ENCODE measurements around the gene FOXD2. TPM values are rescaled to one million over a fixed set of nuclear protein-coding genes. Genes with fewer than 3 reads are reported as not detected.
"Not testable (repeated sequence)": the region's sequence is repeated elsewhere in the genome, so short reads cannot be mapped to it uniquely, and the experiment has no call there.

The FOXD2 gene
- polyA plus RNA-seq, 3 donors, result 6.6 to 9.2 (median 8.0) TPM

GRCh38 chr1:47438165-47439016 is 547 bp downstream of the FOXD2 start:
- no peak for DNase-seq

DNA sequence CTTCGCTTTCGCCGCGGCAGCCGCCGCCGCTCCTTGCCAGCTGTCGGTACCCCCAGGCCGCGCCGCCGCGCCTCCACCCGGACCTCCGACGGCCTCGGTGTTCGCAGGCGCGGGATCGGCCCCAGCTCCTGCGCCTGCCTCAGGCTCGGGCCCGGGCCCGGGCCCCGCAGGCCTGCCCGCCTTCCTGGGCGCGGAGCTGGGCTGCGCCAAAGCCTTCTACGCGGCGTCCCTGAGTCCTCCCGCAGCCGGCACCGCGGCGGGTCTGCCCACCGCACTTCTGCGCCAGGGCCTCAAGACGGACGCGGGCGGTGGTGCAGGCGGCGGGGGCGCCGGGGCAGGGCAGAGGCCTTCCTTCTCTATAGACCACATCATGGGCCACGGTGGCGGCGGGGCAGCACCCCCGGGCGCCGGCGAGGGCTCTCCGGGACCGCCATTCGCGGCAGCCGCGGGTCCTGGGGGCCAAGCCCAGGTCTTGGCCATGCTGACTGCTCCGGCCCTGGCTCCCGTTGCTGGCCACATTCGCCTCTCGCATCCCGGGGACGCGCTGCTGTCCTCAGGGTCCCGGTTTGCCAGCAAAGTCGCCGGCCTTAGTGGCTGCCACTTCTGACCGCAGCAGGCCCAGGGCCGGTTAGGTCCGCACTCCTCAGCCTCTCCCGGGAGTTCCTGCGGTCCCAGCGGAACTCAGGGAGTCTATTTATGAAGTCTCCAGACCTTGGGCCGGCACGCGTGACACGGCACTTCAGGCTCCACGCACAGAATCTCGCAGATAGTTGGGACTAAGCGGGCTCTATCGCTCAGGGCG is 1.4 kb downstream of the FOXD2 start:
- no peak for DNase-seq

DNA sequence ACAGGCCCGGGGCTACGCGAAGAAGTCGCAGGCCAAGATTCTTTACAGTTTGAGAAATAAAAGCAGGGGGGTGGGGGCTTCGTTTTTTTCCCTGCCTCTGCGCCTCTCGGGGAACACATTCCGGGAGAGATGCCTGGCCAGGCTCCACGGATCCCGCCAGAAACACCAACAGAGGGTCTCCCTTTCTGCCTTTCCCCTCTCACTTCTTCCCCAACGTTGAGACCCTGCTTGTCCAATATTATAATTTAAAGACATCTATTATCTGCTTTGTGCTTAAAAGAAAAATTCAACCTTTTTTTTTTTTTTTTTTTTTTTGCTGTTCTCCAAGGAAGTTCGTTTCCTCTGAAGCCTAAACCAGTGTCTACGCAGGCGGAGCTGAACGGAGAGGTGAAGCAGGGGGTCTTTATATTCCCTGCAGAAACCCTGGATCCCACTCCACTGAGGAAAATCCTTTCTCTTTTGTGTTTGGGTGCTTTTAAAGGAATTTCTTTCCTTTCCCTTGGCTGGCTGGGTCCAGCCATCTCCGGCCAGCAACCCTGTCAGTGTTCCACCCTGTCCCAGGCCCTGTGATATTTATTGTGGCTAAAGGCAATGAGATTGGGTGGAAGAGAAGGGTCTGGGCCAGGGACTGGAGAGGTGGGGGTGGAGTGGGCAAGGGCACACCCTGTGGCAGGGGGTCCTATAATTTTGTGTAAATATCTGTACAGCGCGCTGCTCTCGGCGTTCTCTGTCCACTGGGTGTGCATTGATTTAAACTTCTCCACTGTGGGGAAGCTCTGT is 2.2 kb downstream of the FOXD2 start:
- DNase-seq, result no peak

DNA sequence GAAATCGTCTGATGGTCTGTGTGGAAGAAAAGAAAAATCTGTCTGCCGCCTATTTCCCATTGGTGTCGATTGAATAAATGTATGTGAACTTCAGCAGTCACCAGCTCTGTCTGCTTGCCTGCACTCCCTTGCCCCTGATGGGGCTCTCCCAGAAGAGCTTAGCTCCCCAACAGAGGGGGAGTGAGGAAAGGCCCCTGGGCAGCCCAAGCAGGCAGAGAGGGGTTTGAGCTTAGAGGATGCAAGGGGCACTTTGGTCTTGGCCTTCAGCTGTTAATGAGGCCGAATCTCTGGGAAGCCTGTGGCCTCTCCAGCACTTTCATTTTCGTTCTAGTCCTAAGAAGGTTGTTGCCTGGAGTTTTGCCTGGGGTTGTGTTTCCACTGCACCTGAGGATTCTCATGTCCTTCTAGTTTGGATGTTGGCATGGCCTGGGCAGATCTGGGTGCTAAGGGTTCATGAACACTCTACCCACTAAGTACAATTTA is 2.8 kb downstream of the FOXD2 start:
- no peak for DNase-seq

DNA sequence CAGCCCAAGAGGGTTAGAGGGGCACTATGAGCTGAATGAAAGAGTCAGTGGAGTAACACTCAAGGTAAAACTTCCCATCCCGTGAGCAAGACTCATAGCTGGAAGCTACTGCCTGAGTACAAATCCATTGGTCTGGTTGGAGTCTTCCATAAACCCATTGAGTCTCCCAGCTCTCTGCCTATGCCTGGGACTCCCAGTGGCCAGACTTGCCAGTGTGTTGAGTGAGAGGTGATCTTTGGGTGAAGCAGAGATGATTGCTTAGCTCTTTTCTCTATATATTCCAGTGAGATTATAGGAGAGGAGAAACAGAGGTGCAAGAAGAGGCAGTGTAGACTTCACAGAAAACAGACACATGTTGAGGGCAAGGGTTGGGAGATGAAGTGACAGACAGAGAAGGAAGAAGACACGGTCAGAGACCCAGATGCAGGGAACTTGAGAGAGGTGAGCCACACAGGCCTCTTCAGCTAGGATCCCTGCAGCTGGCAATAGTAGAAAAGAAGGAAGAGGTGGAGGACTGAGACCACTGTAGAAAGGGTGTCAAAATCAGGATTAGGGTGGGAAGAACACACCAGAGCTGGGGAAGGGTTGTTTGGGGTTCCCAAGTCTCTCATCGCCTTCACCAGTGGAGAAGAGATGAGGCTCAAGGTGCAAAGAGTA is 3.7 kb downstream of the FOXD2 start:
- DNase-seq, result no peak

- DNase-seq, result no peak
Observed at GRCh38 chr1:47442202-47442601, 4.4 kb downstream of the FOXD2 start.

DNA sequence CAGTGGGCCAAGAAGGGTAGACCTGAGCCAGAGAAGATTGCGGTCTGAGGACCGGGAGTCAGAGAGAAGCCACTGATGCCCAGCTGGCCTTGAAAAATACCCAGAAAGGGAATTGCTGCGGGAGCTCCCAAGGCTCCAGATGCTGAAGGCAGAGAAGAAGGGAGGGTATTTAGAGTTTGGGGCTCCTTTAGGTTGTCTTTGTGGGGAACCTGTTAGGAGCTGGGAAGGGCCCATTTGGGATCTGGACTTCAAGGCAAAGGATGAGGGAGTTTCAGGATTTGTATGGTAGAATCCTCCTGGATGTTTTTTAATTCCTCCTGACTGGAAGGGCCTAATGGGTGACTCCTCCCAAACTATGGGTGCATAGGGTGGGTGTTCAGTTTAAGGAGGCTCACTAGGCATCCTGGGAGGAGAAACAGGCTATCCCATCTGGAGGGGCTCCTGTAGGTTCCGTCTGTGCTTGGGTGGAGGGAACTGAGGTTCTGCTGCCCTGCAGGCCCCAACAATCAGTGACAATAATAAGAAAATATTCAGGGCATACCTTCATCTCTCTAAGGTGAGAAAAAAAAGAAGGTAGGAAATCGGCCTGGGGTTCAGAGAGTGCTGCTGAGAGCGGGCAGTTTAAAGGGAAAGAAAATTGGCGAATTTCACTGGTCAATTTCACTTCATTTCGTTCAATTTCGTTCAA is 5.1 kb downstream of the FOXD2 start:
- DNase-seq, result no peak

GRCh38 chr1:47443530-47444296 is 5.9 kb downstream of the FOXD2 start:
- DNase-seq, result no peak

DNA sequence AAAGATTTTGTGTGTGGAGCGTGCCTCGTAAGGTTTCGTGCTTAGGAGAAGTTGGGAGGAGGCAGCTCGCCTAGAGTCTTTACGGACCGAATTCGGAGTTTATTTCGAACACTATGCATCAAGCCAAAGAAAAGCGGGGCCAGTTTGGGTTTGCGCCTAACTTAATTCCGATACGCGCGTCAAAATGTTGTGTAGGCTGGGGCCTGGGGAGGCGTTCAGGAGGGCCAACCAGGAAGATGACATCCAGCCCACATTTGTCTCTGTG is 6.4 kb downstream of the FOXD2 start:
- DNase-seq, result no peak

- no peak for DNase-seq
Observed at GRCh38 chr1:47444562-47445465, 7.0 kb downstream of the FOXD2 start.

GRCh38 chr1:47445823-47446550 is 8.1 kb downstream of the FOXD2 start:
- no peak for DNase-seq

DNA sequence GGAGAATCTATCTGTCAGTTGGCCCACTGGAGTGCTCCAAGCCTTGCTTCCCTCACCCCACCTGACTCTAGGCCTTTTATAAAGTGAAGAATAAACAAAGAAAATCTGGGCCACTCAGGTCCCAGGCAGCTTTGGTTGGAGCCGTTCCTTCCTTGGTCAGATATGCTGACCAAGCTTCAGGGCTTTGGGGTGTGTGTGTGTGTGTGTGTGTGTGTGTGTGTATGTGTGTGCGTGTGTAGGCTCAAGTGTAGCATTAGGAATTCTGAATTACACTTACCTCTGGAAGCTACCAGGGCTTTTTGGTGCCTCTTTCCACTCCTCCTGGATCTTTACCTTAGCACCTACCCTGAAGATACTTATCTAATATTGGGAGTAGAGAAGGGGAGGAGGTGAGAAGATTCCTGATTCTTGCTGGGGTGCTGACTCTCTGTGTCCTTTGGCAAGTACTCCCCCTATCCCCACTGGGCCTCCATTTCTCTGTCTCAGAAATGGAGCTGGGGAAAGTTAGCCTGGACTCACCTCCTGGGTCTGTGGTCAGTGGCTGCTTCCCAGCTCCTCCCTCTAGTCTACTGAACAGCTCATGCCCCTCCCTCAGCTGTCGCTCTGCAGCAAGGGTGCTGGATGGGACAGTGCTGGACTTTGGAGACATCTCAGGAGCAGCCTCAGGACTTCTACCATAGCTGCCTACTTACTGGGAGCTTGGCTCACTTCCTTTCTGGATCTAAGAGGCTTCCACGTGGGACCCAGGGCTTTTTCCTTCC is 10.8 kb downstream of the FOXD2 start:
- no peak for DNase-seq

GRCh38 chr1:47449822-47450552 is 12.1 kb downstream of the FOXD2 start:
- no peak for DNase-seq

DNA sequence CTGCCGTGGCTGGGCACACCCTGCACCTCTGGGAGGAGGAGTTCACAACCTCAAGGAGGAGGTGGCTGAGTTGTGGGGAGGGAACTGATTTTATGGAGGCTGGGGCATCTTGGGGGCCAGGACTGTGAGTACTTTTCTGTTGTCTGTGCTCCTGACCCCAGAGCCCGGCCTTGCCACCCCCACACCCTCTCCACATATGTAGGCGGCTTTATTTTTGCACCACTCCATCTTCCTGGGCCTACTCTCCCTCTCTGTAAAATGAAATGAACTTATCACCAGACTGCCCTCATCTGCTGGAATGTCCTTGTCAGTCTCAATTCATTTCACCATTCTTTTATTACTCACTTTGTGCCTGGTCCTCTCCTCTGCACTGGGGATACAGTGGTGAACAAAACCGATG is 12.8 kb downstream of the FOXD2 start:
- no peak for DNase-seq

DNA sequence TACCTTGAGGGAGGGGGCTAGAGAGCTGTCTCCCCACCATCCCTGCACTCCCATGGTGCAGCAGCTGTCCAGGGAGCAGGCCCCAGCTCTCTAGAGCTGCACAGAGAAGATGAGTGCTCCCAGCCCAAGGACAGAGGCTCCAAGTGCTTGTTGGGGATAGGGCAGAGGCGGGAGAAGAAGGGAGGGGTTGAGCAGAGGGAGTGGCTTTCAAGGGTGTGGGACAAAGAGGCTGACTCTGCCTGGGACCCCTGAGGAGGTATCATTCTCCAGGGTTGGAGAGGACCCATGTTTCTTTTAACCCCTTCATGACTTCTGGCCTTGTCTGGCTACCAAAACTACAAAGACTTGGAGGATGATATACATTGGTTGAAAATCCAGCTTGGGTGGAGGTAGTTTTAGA is 14.6 kb downstream of the FOXD2 start:
- DNase-seq, result no peak

DNA sequence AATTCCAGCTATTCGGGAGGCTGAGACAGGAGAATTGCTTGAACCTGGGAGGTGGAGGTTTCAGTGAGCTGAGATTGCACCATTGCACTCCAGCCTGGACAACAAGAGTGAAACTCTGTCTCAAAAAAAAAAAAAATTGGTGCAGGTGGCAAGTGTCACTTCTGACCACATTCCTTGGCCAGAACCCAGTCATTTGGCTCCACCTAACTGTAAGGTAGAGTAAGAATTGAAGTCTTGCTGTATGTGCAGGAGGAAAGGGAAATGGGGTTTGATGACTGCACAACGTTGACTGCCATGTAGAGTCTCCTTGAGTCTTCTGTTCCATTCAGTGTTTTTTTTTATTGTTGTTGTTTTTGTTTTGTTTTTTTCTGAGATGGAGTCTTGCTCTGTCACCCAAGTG is 16.1 kb downstream of the FOXD2 start:
- not testable (repeated sequence) for DNase-seq

GRCh38 chr1:47456250-47456649 is 18.4 kb downstream of the FOXD2 start:
- DNase-seq, result no peak
